ENCODE measurements around the gene PIGX. TPM values are rescaled to one million over a fixed set of nuclear protein-coding genes. Genes with fewer than 3 reads are reported as not detected.
A peak's percentile ranks its signal among the peaks of the same experiment; 100 is the strongest.

The PIGX gene
- total and polyA plus RNA-seq, 4 donors = 5.1 to 10.0 (median 6.6) TPM

GRCh38 chr3:196772897-196773296 lies 60.7 kb downstream of the PIGX start (continued):
- no peak for TF ChIP-seq JUND (IDR thresholded peaks at IDR 0.05)
- no peak for TF ChIP-seq GABPA (IDR thresholded peaks at IDR 0.05 in 1 of 2, conservative IDR thresholded peaks at IDR 0.05 in 1 of 2)
- TF ChIP-seq MAX (IDR thresholded peaks at IDR 0.05) = no peak
- no peak for TF ChIP-seq YY1 (IDR thresholded peaks at IDR 0.05)
- no peak for TF ChIP-seq RAD21 (IDR thresholded peaks at IDR 0.05)
- no peak for TF ChIP-seq FOXA2 (IDR thresholded peaks at IDR 0.05)
- no peak for TF ChIP-seq RXRA (IDR thresholded peaks at IDR 0.05)
- TF ChIP-seq SP1 (IDR thresholded peaks at IDR 0.05) = no peak

- TF ChIP-seq YY1 (IDR thresholded peaks at IDR 0.05) (peak; percentile 33), FOXA2 (IDR thresholded peaks at IDR 0.05) (peak; percentile 32), CTCF (IDR thresholded peaks at IDR 0.05; ENCODE audit: low read depth, low read length, missing input control) (no peak), MAX (IDR thresholded peaks at IDR 0.05) (no peak), EGR1 (IDR thresholded peaks at IDR 0.05; ENCODE audit: low read depth in 2 of 2) (no peak), HNF4G (IDR thresholded peaks at IDR 0.05) (peak; percentile 25), SP1 (IDR thresholded peaks at IDR 0.05) (no peak), FOXA1 (IDR thresholded peaks at IDR 0.05) (peak; percentile 27), JUND (IDR thresholded peaks at IDR 0.05) (peak; percentile 22 to 81), ATF3 (IDR thresholded peaks at IDR 0.05) (peak; percentile 75), HNF4A (conservative IDR thresholded peaks at IDR 0.05) (peak; percentile 78 to 95), TAF1 (conservative IDR thresholded peaks at IDR 0.05) (no peak), RAD21 (IDR thresholded peaks at IDR 0.05) (no peak), REST (IDR thresholded peaks at IDR 0.05) (peak; percentile 17), NR2F2 (IDR thresholded peaks at IDR 0.05) (no peak), GABPA (IDR thresholded peaks at IDR 0.05 in 1 of 2, conservative IDR thresholded peaks at IDR 0.05 in 1 of 2) (no peak), RXRA (IDR thresholded peaks at IDR 0.05) (peak; percentile 88 to 95), ZBTB33 (IDR thresholded peaks at IDR 0.05) (peak; percentile 28)
- Histone ChIP-seq H3K9me3 (ENCODE audit: control insufficient read depth in 4 of 4, low read length in 3 of 4) (no peaks in the 10 kb centered on the region), H3K4me1 (ENCODE audit: control insufficient read depth in 4 of 4, insufficient read depth in 4 of 4, low read length in 3 of 4) (peaks cover 4 to 23% (median 13%) of the 10 kb centered on the region in 4 donors), H3K27me3 (ENCODE audit: control insufficient read depth in 4 of 4, insufficient read depth in 4 of 4, low read length in 3 of 4) (no peaks in the 10 kb centered on the region), H3K4me3 (ENCODE audit: low read depth in 1 of 3, low read length in 3 of 3) (no peak overlapping the region), H3K9ac (ENCODE audit: low read depth in 1 of 2, low read length in 2 of 2) (no peak overlapping the region), H3K27ac (ENCODE audit: low read depth in 1 of 2, low read length in 2 of 2) (peak overlapping the region; percentile 58 to 59), H3K36me3 (ENCODE audit: control insufficient read depth in 4 of 4, insufficient read depth in 3 of 4, low read depth in 1 of 4, low read length in 3 of 4) (no peaks in the 10 kb centered on the region)
- DNase-seq (ENCODE audit: low spot score) = no peak
- 44% methylated on average over 5 of the region's 5 CpGs for WGBS
Measured at GRCh38 chr3:196774191-196774820, 62.1 kb downstream of the PIGX start.

Measured in liver (tissue), 9 donors.